T-helper 9 cell (primary cell): ENCODE data around the gene GSX1.

Experiments
- DNase-seq: peaks from one replicate; pipeline ENCODE4 v3.0.0-alpha.2; 2020

The GSX1 gene

GRCh38 chr13:27835799-27836198 is 43.5 kb downstream of the GSX1 start:
- DNase-seq: no peak

DNA sequence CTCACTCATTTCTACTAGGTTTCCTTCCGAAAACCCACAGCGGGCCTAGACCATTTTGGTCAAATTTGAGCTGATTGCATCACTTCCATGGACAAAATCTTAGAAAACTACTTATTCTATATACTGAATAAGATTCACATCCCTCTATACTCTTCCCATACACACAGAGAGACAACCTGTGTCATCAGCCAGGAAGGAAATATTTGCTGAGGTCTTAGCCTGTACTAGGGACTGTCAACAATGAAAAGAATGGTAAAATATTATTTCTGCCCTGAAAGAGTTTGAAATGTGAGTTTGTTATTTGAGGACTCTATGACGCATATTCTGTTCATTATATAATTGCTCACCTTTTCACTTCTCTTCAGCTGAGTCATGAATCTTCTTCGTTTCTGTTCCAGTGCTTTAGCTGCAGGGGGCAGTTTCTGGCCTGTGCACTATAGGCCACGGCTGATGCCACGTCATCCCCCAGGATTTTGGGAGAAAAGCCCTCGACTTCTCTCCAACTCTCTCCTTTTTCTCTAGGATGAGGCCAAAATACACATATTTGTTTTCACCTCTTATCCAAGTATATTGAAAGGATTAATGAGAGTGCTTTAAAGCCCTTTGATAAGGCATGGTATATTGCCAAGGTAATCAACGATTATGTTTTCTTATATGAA is 47.7 kb downstream of the GSX1 start:
- no peak for DNase-seq

DNA sequence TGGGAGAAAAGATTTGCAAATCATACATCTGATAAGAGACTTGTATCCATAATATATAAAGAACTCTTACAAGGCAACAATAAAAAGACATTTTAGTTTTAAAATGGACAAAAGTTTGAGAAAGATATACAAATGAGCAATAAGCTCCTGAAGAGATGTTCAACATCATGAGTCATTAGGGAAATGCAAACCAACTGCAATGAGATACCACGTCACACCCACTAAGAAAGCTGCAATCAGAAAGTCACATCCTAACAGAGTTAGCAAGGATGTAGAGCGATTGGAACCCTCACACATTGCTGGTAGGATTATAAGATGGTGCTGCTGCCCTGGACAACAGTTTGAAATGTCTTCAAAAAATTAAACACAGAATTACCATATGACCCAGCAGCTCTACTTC is 50.3 kb downstream of the GSX1 start:
- no peak for DNase-seq
